Panc1 (cell line): Measurements from ENCODE around the gene CADM1. TPM values are rescaled to one million over a fixed set of nuclear protein-coding genes. Genes with fewer than 3 reads are reported as not detected.

Experiments used
- ATAC-seq: fragments of 200-7000 bp; cut with Tn5 transposase; 2 replicates; pipeline ENCODE4 v1.9.1; 2020; ENCODE audit warnings: mild to moderate bottlenecking, moderate library complexity
- BruUV-seq: library from RNA; stranded (reverse); fragments of 400-500 nt; replicated peaks from 2 replicates; lab custom pipeline; 2021; lab: Mats Ljungman, UMichigan
- CTCF ChIA-PET: fragments of 300-600 bp; sonication (Branson Sonifier 250); formaldehyde crosslinking; loops from one replicate; lab custom pipeline; 2022; ENCODE audit warnings: antibody characterized with exemption; lab: Charles Lee
- POLR2A ChIA-PET: fragments of 300-600 bp; sonication (Branson Sonifier 250); formaldehyde crosslinking; loops from one replicate; lab custom pipeline; 2022; ENCODE audit warnings: antibody characterized with exemption; lab: Charles Lee
- DNase-seq: peaks from one replicate; pipeline ENCODE4 v3.0.0-alpha.2; 2010; ENCODE audit warnings: low read depth, low spot score
- H3K27ac ChIP-seq: 2 replicates; pipeline ENCODE4 v1.5.1; 2011; ENCODE audit warnings: mild to moderate bottlenecking, low read length, inconsistent platforms
- H3K27me3 ChIP-seq: fragments of 200-500 bp; sonication (Bioruptor generic); 2 replicates; pipeline ENCODE4 v1.6.0; 2014; ENCODE audit warnings: low read length, inconsistent platforms; ENCODE audit not compliant: control insufficient read depth, insufficient read depth
- H3K36me3 ChIP-seq: fragments of 200-500 bp; sonication (Bioruptor generic); 2 replicates; pipeline ENCODE4 v1.5.1; 2014; ENCODE audit warnings: inconsistent platforms, mild to moderate bottlenecking, low read length, moderate library complexity; ENCODE audit not compliant: control insufficient read depth, insufficient read depth
- H3K4me1 ChIP-seq: 2 replicates; pipeline ENCODE4 v1.5.1; 2011; ENCODE audit warnings: inconsistent platforms, mild to moderate bottlenecking, low read length, moderate library complexity; ENCODE audit not compliant: control insufficient read depth, insufficient read depth
- H3K4me3 ChIP-seq, 2 experiments: 2 replicates each; pipeline ENCODE4 v1.5.1; 2011 to 2012; ENCODE audit warnings: low read depth in 2 of 2, low read length in 2 of 2, mild to moderate bottlenecking in 2 of 2, inconsistent platforms in 1 of 2, moderate library complexity in 1 of 2
- H3K9me3 ChIP-seq: fragments of 200-500 bp; sonication (Bioruptor generic); 2 replicates; pipeline ENCODE4 v1.5.1; 2014; ENCODE audit warnings: low read depth, mild to moderate bottlenecking, inconsistent platforms, low read length, moderate library complexity; ENCODE audit not compliant: control insufficient read depth, insufficient read depth
- POLR2AphosphoS5 ChIP-seq: IDR thresholded peaks from 2 replicates; pipeline ENCODE4 v1.6.1; 2012; ENCODE audit warnings: mild to moderate bottlenecking, low read depth, low read length, moderate library complexity
- SIN3A ChIP-seq: IDR thresholded peaks from 2 replicates; pipeline ENCODE4 v1.6.1; 2012; ENCODE audit warnings: low read depth, mild to moderate bottlenecking, low read length, moderate library complexity, borderline replicate concordance; ENCODE audit not compliant: insufficient read depth
- TCF7L2 ChIP-seq: IDR thresholded peaks from 2 replicates; pipeline ENCODE4 v1.6.1; 2011; ENCODE audit warnings: mild to moderate bottlenecking, low read depth, low read length, inconsistent platforms
- in situ Hi-C: cut with HindIII; loops from 2 replicates; pipeline ENCODE4 v1.10.0; 2016; ENCODE audit warnings: low sequenced_read_pairs, low pct_unique_long_range_greater_than_20kb
- intact Hi-C: fragments of 100-400 bp; cut with micrococcal nuclease; formaldehyde crosslinking; loops from one replicate; pipeline ENCODE4 v1.10.0; 2022; ENCODE audit not compliant: unreplicated experiment
- total RNA-seq: library from RNA; stranded (reverse); gene quantifications from one replicate; pipeline ENCODE4 v1.2.1, GENCODE V29; 2021; ENCODE audit not compliant: unreplicated experiment
- TF ChIP-seq, protein P1 (sequence below): fragments of 450-650 bp; IDR thresholded peaks from 2 replicates; pipeline ENCODE4 v1.5.1; 2017; ENCODE audit warnings: mild to moderate bottlenecking
- TF ChIP-seq, protein P2 (sequence below), 2 experiments: IDR thresholded peaks; 2 replicates each; pipeline ENCODE4 v1.6.1; 2011 to 2012; ENCODE audit warnings: low read depth in 2 of 2, control low read depth in 1 of 2, low read length in 1 of 2, mild to moderate bottlenecking in 1 of 2, moderate library complexity in 1 of 2; ENCODE audit not compliant: insufficient read depth in 1 of 2

Gene CADM1
- total RNA-seq, 1 experiment from 2014 or later = 3.9 TPM

DNA sequence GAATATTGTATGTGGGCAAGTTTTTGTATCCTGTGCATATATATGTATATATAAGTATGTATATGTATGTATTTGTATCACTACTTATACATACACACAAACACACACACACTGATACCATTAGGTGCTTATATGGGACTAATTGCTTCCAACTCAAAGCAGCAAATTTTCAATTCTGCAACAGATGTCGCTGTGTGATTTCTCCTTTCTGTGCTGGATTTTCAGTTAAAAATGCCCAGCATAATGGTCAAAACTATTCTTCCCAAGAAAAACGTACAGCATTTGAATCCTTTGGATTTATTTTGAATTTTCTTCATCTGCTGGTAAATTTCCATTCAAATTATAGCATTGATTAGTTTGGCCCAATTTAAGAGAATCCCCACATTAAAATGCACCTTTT is 4.3 kb downstream of the CADM1 start:
- Histone ChIP-seq H3K27ac (no peak overlapping the region), H3K4me3 (no peak overlapping the region), H3K4me1 (peaks cover 10% of the 10 kb centered on the region; the same call in 1 of the 2 replicates), H3K27me3 (peaks cover 24% of the 10 kb centered on the region), H3K9me3 (no peaks in the 10 kb centered on the region), H3K36me3 (no peaks in the 10 kb centered on the region)
- POLR2A ChIA-PET = no interaction called here
- CTCF ChIA-PET = no interaction called here
- in situ Hi-C loops = no loop called here
- ATAC-seq (no peak), DNase-seq (no peak)
- BruUV-seq = no TSS peak
- TF ChIP-seq POLR2AphosphoS5 = no peak
- TF ChIP-seq, protein P1, sequence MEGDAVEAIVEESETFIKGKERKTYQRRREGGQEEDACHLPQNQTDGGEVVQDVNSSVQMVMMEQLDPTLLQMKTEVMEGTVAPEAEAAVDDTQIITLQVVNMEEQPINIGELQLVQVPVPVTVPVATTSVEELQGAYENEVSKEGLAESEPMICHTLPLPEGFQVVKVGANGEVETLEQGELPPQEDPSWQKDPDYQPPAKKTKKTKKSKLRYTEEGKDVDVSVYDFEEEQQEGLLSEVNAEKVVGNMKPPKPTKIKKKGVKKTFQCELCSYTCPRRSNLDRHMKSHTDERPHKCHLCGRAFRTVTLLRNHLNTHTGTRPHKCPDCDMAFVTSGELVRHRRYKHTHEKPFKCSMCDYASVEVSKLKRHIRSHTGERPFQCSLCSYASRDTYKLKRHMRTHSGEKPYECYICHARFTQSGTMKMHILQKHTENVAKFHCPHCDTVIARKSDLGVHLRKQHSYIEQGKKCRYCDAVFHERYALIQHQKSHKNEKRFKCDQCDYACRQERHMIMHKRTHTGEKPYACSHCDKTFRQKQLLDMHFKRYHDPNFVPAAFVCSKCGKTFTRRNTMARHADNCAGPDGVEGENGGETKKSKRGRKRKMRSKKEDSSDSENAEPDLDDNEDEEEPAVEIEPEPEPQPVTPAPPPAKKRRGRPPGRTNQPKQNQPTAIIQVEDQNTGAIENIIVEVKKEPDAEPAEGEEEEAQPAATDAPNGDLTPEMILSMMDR = no peak; the same call in 1 of the 2 replicates
- no peak for TF ChIP-seq SIN3A
- TF ChIP-seq, protein P2, sequence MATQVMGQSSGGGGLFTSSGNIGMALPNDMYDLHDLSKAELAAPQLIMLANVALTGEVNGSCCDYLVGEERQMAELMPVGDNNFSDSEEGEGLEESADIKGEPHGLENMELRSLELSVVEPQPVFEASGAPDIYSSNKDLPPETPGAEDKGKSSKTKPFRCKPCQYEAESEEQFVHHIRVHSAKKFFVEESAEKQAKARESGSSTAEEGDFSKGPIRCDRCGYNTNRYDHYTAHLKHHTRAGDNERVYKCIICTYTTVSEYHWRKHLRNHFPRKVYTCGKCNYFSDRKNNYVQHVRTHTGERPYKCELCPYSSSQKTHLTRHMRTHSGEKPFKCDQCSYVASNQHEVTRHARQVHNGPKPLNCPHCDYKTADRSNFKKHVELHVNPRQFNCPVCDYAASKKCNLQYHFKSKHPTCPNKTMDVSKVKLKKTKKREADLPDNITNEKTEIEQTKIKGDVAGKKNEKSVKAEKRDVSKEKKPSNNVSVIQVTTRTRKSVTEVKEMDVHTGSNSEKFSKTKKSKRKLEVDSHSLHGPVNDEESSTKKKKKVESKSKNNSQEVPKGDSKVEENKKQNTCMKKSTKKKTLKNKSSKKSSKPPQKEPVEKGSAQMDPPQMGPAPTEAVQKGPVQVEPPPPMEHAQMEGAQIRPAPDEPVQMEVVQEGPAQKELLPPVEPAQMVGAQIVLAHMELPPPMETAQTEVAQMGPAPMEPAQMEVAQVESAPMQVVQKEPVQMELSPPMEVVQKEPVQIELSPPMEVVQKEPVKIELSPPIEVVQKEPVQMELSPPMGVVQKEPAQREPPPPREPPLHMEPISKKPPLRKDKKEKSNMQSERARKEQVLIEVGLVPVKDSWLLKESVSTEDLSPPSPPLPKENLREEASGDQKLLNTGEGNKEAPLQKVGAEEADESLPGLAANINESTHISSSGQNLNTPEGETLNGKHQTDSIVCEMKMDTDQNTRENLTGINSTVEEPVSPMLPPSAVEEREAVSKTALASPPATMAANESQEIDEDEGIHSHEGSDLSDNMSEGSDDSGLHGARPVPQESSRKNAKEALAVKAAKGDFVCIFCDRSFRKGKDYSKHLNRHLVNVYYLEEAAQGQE (IDR thresholded peaks at IDR 0.05; ENCODE audit: insufficient read depth in 1 of 2, low read depth in 2 of 2, low read length in 1 of 2) = no peak
- no peak for TF ChIP-seq TCF7L2
- intact Hi-C loops = no loop called here

DNA sequence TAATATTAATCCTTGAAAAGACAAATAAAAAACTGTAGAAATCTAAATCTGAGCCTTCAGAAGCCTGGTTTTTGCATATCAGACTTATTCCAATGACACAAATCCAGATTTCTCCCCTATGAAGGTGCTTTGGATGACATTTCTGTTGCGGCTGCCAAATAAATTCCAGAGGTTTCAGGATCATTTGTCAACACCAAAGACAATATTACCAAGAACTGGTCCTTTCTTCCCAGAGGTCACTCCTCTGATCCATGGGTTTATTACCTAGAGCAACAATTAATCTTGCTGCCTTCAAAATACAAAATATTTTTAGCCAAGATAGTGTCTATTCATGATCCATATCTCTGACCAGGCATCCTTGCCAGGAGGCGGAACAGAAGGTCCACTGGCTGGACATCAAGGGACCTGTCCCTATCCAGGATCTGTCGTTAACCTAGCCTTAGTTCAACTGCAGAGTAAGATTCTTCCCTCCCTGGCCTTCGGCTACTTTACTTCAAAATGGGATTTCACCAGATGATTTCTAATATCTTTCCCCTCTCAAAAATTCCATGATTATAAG is 4.9 kb downstream of the CADM1 start:
- BruUV-seq = no TSS peak
- in situ Hi-C loops = no loop called here

More for the DNA sequence above, 4.9 kb downstream of the CADM1 start:
- no peak for ATAC-seq
- H3K27ac ChIP-seq = no peak overlapping the region
- no peak for DNase-seq
- H3K27me3 ChIP-seq = peaks cover 24% of the 10 kb centered on the region
- no peaks in the 10 kb centered on the region for H3K9me3 ChIP-seq
- POLR2A ChIA-PET = no interaction called here
- TF ChIP-seq, protein P1 = no peak
- TF ChIP-seq SIN3A (no peak), POLR2AphosphoS5 (no peak), TCF7L2 (no peak)
- TF ChIP-seq, protein P2 (IDR thresholded peaks at IDR 0.05; ENCODE audit: insufficient read depth in 1 of 2, low read depth in 2 of 2, low read length in 1 of 2) = no peak
- intact Hi-C loops = no loop called here
- no peak overlapping the region for H3K4me3 ChIP-seq
- CTCF ChIA-PET = no interaction called here
- H3K36me3 ChIP-seq = no peaks in the 10 kb centered on the region
- peaks cover 10% of the 10 kb centered on the region; the same call in 1 of the 2 replicates for H3K4me1 ChIP-seq
